Esophagus squamous epithelium (tissue), 4 donors: ENCODE data around the gene BABAM2.

Experiments
- POLR2A ChIP-seq, 4 donors: fragments of 450-650 bp; IDR thresholded peaks; one replicate each; pipeline ENCODE4 v1.6.1; 2017; ENCODE audit warnings: antibody characterized with exemption in 4 of 4, mild to moderate bottlenecking in 4 of 4, moderate library complexity in 3 of 4
- TF ChIP-seq, protein P1 (sequence below), 6 experiments: fragments of 450-650 bp in 4 of 6; fragments of 200-600 bp in 2 of 6; sonication (generic) in 2 of 6; IDR thresholded peaks; one replicate each; pipeline ENCODE4 v1.5.1; 2016 to 2019; ENCODE audit warnings: antibody characterized with exemption in 6 of 6, mild to moderate bottlenecking in 4 of 6, moderate library complexity in 4 of 6

- TF ChIP-seq, protein P1, sequence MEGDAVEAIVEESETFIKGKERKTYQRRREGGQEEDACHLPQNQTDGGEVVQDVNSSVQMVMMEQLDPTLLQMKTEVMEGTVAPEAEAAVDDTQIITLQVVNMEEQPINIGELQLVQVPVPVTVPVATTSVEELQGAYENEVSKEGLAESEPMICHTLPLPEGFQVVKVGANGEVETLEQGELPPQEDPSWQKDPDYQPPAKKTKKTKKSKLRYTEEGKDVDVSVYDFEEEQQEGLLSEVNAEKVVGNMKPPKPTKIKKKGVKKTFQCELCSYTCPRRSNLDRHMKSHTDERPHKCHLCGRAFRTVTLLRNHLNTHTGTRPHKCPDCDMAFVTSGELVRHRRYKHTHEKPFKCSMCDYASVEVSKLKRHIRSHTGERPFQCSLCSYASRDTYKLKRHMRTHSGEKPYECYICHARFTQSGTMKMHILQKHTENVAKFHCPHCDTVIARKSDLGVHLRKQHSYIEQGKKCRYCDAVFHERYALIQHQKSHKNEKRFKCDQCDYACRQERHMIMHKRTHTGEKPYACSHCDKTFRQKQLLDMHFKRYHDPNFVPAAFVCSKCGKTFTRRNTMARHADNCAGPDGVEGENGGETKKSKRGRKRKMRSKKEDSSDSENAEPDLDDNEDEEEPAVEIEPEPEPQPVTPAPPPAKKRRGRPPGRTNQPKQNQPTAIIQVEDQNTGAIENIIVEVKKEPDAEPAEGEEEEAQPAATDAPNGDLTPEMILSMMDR (IDR thresholded peaks at IDR 0.05), result no peak
- TF ChIP-seq POLR2A (IDR thresholded peaks at IDR 0.05), result no peak
Measured at GRCh38 chr2:28000287-28000686, 109.8 kb downstream of the BABAM2 start.
